OCI-LY1 (cell line): ENCODE measurements around the gene RAET1L.

Source experiments
- EZH2 ChIP-seq: fragments of 200-600 bp; sonication (generic), shearing (Covaris generic); IDR thresholded peaks from 2 replicates; pipeline ENCODE4 v1.8.0; 2017; ENCODE audit warnings: borderline replicate concordance, mixed run types, mild to moderate bottlenecking, antibody characterized with exemption, low read length, moderate library complexity, mixed read lengths
- TF ChIP-seq, protein P1 (sequence below): fragments of 200-600 bp; sonication (generic), shearing (Covaris generic); IDR thresholded peaks from 2 replicates; pipeline ENCODE4 v1.5.1; 2017; ENCODE audit warnings: mild to moderate bottlenecking, antibody characterized with exemption, low read length, moderate library complexity, mixed read lengths

DNA sequence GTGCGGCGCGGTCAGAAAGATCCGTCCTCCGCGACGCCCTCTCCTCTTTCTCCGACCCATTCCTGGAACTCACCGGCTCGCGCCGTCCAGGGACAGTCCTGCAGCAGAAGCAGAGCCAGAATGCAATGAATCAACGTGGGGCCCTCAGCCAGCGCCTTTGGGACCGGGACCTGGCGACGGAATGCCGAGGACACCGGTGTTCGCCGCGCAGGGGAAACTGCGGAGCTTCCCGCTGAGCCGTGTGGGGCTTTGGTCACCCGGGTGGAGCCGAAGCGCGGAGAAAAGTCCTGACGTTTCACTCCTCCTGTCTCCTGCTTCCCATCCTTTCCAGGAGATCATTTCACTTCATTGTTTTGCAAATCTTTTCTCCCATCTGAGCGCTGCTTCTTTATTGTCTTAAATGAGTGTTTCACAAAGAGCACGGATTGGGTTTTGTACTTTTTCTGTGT is 35.1 kb downstream of the RAET1L start:
- TF ChIP-seq, protein P1, sequence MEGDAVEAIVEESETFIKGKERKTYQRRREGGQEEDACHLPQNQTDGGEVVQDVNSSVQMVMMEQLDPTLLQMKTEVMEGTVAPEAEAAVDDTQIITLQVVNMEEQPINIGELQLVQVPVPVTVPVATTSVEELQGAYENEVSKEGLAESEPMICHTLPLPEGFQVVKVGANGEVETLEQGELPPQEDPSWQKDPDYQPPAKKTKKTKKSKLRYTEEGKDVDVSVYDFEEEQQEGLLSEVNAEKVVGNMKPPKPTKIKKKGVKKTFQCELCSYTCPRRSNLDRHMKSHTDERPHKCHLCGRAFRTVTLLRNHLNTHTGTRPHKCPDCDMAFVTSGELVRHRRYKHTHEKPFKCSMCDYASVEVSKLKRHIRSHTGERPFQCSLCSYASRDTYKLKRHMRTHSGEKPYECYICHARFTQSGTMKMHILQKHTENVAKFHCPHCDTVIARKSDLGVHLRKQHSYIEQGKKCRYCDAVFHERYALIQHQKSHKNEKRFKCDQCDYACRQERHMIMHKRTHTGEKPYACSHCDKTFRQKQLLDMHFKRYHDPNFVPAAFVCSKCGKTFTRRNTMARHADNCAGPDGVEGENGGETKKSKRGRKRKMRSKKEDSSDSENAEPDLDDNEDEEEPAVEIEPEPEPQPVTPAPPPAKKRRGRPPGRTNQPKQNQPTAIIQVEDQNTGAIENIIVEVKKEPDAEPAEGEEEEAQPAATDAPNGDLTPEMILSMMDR = no peak
- TF ChIP-seq EZH2 = no peak
